Testis (tissue), 2 donors: ENCODE measurements around the gene PPP1R15A.
"Not testable (repeated sequence)": the region's sequence is repeated elsewhere in the genome, so short reads cannot be mapped to it uniquely, and the experiment has no call there.

Source experiments
- CTCF ChIP-seq, 3 experiments: fragments of 450-650 bp in 2 of 3; fragments of 200-600 bp in 1 of 3; sonication (generic) in 1 of 3; IDR thresholded peaks; one replicate each; pipeline ENCODE4 v1.5.1; 2016 to 2019; ENCODE audit warnings: antibody characterized with exemption in 3 of 3, mild to moderate bottlenecking in 2 of 3, moderate library complexity in 1 of 3
- POLR2A ChIP-seq: fragments of 450-650 bp; IDR thresholded peaks from one replicate; pipeline ENCODE4 v1.6.1; 2017; ENCODE audit warnings: antibody characterized with exemption, mild to moderate bottlenecking, moderate library complexity

GRCh38 chr19:48871471-48872181 lies 595 bp upstream of the PPP1R15A start:
- TF ChIP-seq POLR2A; CTCF (IDR thresholded peaks at IDR 0.05): not testable (repeated sequence)
